A549 (cell line): ENCODE results near the gene ATP5PO. TPM values are rescaled to one million over a fixed set of nuclear protein-coding genes. Genes with fewer than 3 reads are reported as not detected.

Experiments
- ATAC-seq, 2 experiments: fragments of 200-7000 bp in 1 of 2; fragments of >200 bp in 1 of 2; cut with Nextera tagmentation in 1 of 2; cut with Tn5 transposase in 1 of 2; 3 replicates each; pipeline versions ENCODE4 v1.8.0 to v1.9.1; 2018 to 2020; ENCODE audit warnings: mild to moderate bottlenecking in 1 of 2, moderate library complexity in 1 of 2
- CTCF ChIA-PET: fragments of 300-600 bp; sonication (Branson Sonifier 250); formaldehyde crosslinking; extraction: SDS; loops from one replicate; lab custom pipeline; 2021; ENCODE audit warnings: antibody characterized with exemption, inconsistent platforms; lab: Yijun Ruan, JAX
- POLR2A ChIA-PET: fragments of 350-600 bp; formaldehyde crosslinking; extraction: SDS; loops from one replicate; lab custom pipeline; 2021; ENCODE audit warnings: antibody characterized with exemption, inconsistent platforms; lab: Yijun Ruan, JAX
- DNase-seq, 2 experiments: peaks; one replicate each; pipeline versions ENCODE4 v3.0.0 to v3.0.0-alpha.2; 2011 to 2016; ENCODE audit warnings: low read depth in 1 of 2, low spot score in 1 of 2
- FAIRE-seq: peaks from 2 replicates; lab custom pipeline; 2011; peaks lifted over from hg19 to GRCh38; lab: Jason Lieb, UNC
- H3K27ac ChIP-seq, 2 experiments: fragments of >200 bp; sonication (Bioruptor Twin); formaldehyde crosslinking; 3 replicates each; pipeline ENCODE4 v1.5.1; 2016 to 2017
- H3K4me1 ChIP-seq: fragments of >200 bp; sonication (Bioruptor Twin); formaldehyde crosslinking; 3 replicates; pipeline ENCODE4 v1.6.1; 2016
- H3K4me2 ChIP-seq: fragments of >200 bp; sonication (Bioruptor Twin); formaldehyde crosslinking; 3 replicates; pipeline ENCODE4 v1.6.1; 2016
- H3K4me3 ChIP-seq: fragments of >200 bp; sonication (Bioruptor Twin); formaldehyde crosslinking; 3 replicates; pipeline ENCODE4 v1.5.1; 2016
- H3K9me3 ChIP-seq: fragments of >200 bp; sonication (Bioruptor Twin); formaldehyde crosslinking; 3 replicates; pipeline ENCODE4 v1.6.1; 2016
- ATOH8 ChIP-seq: fragments of 250-450 bp; sonication (Bioruptor Pico); IDR thresholded peaks from 2 replicates; pipeline ENCODE4 v1.5.0; 2020; ENCODE audit warnings: low read depth, mild to moderate bottlenecking, moderate library complexity
- BCL3 ChIP-seq: fragments of >200 bp; sonication (Bioruptor Twin); formaldehyde crosslinking; IDR thresholded peaks from 3 replicates; pipeline ENCODE4 v1.6.1; 2016
- BHLHE40 ChIP-seq: IDR thresholded peaks from 2 replicates; pipeline ENCODE4 v1.6.1; 2012; ENCODE audit warnings: low read depth, low read length, inconsistent platforms
- CTCF ChIP-seq: fragments of >200 bp; sonication (Bioruptor Twin); formaldehyde crosslinking; IDR thresholded peaks from 3 replicates; pipeline ENCODE4 v1.5.1; 2016
- EHMT2 ChIP-seq: fragments of 200-600 bp; sonication (generic); IDR thresholded peaks from 2 replicates; pipeline ENCODE4 v1.6.1; 2016; ENCODE audit warnings: antibody characterized with exemption, low read depth, mild to moderate bottlenecking, moderate library complexity
- ELK1 ChIP-seq: fragments of 150-350 bp; IDR thresholded peaks from 2 replicates; pipeline ENCODE4 v1.6.1; 2014; ENCODE audit warnings: low read depth, mild to moderate bottlenecking, low read length
- FOSB ChIP-seq: fragments of 250-450 bp; sonication (Bioruptor Pico); IDR thresholded peaks from 2 replicates; pipeline ENCODE4 v1.5.0; 2020; ENCODE audit warnings: mild to moderate bottlenecking, moderate library complexity
- FOSL2 ChIP-seq, 2 experiments: fragments of 450-650 bp in 1 of 2; fragments of >200 bp in 1 of 2; sonication (Bioruptor Twin) in 1 of 2; formaldehyde crosslinking; IDR thresholded peaks; 2 replicates each; pipeline versions ENCODE4 v1.5.0 to v1.6.1; 2016 to 2020; ENCODE audit warnings: mild to moderate bottlenecking in 1 of 2, moderate library complexity in 1 of 2
- FOXS1 ChIP-seq: fragments of 250-450 bp; sonication (Bioruptor Pico); IDR thresholded peaks from 2 replicates; pipeline ENCODE4 v1.5.0; 2020; ENCODE audit warnings: mild to moderate bottlenecking, moderate library complexity
- JUNB ChIP-seq: fragments of >200 bp; sonication (Bioruptor Twin); formaldehyde crosslinking; IDR thresholded peaks from 2 replicates; pipeline ENCODE4 v1.6.1; 2016
- MAX ChIP-seq: IDR thresholded peaks from 2 replicates; pipeline ENCODE4 v1.6.1; 2012
- PHF8 ChIP-seq: fragments of 200-600 bp; sonication (generic); IDR thresholded peaks from 2 replicates; pipeline ENCODE4 v1.6.1; 2016; ENCODE audit warnings: low read depth, mild to moderate bottlenecking, antibody characterized with exemption, moderate library complexity, borderline replicate concordance
- POLR2A ChIP-seq: IDR thresholded peaks from 2 replicates; pipeline ENCODE4 v1.6.1; 2012; ENCODE audit warnings: mild to moderate bottlenecking, low read length
- POLR2AphosphoS2 ChIP-seq: conservative IDR thresholded peaks from 2 replicates; pipeline ENCODE4 v1.6.1; 2012; ENCODE audit warnings: low read length, improper control_type of control experiment, inconsistent platforms
- RCOR1 ChIP-seq: fragments of 150-350 bp; IDR thresholded peaks from 2 replicates; pipeline ENCODE4 v1.6.1; 2014; ENCODE audit warnings: antibody characterized with exemption, low read length, low read depth
- RNF2 ChIP-seq: fragments of 200-600 bp; sonication (generic); IDR thresholded peaks from 2 replicates; pipeline ENCODE4 v1.6.1; 2016; ENCODE audit warnings: low read depth, mild to moderate bottlenecking, antibody characterized with exemption, moderate library complexity, borderline replicate concordance
- SMC3 ChIP-seq: fragments of >200 bp; sonication (Bioruptor Twin); formaldehyde crosslinking; IDR thresholded peaks from 3 replicates; pipeline ENCODE4 v1.6.1; 2018; ENCODE audit warnings: inconsistent platforms
- SREBF2 ChIP-seq: fragments of 450-650 bp; IDR thresholded peaks from 2 replicates; pipeline ENCODE4 v1.6.1; 2014; ENCODE audit warnings: mild to moderate bottlenecking, moderate library complexity
- ZC3H11A ChIP-seq: fragments of 450-650 bp; IDR thresholded peaks from 2 replicates; pipeline ENCODE4 v1.6.1; 2014; ENCODE audit warnings: antibody characterized with exemption, mild to moderate bottlenecking
- WGBS: methylation state at CpG from one replicate; pipeline ENCODE4 v1.1.6; 2017; ENCODE audit errors: missing lambda C conversion rate; 5-methylcytosine and 5-hydroxymethylcytosine counted together
- polyA plus RNA-seq, 4 experiments: library from polyadenylated mRNA; depleted of rRNA in 3 of 4; stranded (reverse); fragments of >200 nt; fragmentation: RNase III in 1 of 4; extraction: RNeasy Plus Mini Kit Qiagen cat#74134 plus additional on column Dnase treatment in 1 of 4; gene quantifications; 2 replicates in 3 of 4; 3 replicates in 1 of 4; pipeline ENCODE4 v1.2.3, GENCODE V29; 2011 to 2017

Gene ATP5PO
- polyA plus RNA-seq, 2 of the 4 experiments (the other 2 are of a cell fraction): 143 to 252 TPM

GRCh38 chr21:33963848-33964555, 48.4 kb upstream of the ATP5PO start:
- TF ChIP-seq BHLHE40 (no peak), ZC3H11A (no peak)
- TF ChIP-seq, all 56 proteins: peak for 0
- no peak overlapping the region for H3K4me3 ChIP-seq
- DNase-seq (no peak), FAIRE-seq (no peak), ATAC-seq (no peak)
- H3K9me3 ChIP-seq: peaks cover 3% of the 10 kb centered on the region; the same call in 1 of the 3 replicates
- H3K4me2 ChIP-seq: no peak overlapping the region
- ChIA-PET CTCF (interaction anchor here (0.6 to 1.2 kb wide), 2 partner anchors 24 to 40 kb away, joined by 3 read pairs; no protein-coding TSS in a partner anchor), POLR2A (interaction anchor here (0.6 kb wide), 1 partner anchor 24 kb away, joined by 5 read pairs; no protein-coding TSS in a partner anchor)
- H3K4me1 ChIP-seq: peaks cover 10% of the 10 kb centered on the region
- 47% methylated on average over 5 of the region's 5 CpGs for WGBS
- H3K27ac ChIP-seq: no peak overlapping the region

GRCh38 chr21:33962290-33962689, 46.7 kb upstream of the ATP5PO start:
- peaks cover 3% of the 10 kb centered on the region; the same call in 1 of the 3 replicates for H3K9me3 ChIP-seq
- ChIA-PET CTCF (no interaction called here), POLR2A (no interaction called here)
- no peak for DNase-seq
- H3K4me1 ChIP-seq: no peaks in the 10 kb centered on the region
- TF ChIP-seq SMC3 (no peak), FOSB (CRISPR knock-in tag) (no peak), SREBF2 (no peak), JUNB (no peak), MAX (no peak), RCOR1 (no peak), BCL3 (no peak), CTCF (no peak), ATOH8 (no peak), EHMT2 (no peak), POLR2AphosphoS2 (no peak), FOSL2 (IDR thresholded peaks at IDR 0.05) (no peak), FOSL2 (CRISPR knock-in tag; IDR thresholded peaks at IDR 0.05) (no peak), ELK1 (no peak)
- no peak for FAIRE-seq
- no peak overlapping the region for H3K4me3 ChIP-seq
- no peak overlapping the region for H3K27ac ChIP-seq
- WGBS: 63% methylated on average over 6 of the region's 6 CpGs
- no peak for ATAC-seq
- no peak overlapping the region for H3K4me2 ChIP-seq

GRCh38 chr21:33961061-33961460, 45.5 kb upstream of the ATP5PO start:
- Histone ChIP-seq H3K27ac (no peak overlapping the region), H3K4me3 (no peak overlapping the region), H3K9me3 (peaks cover 3% of the 10 kb centered on the region; the same call in 1 of the 3 replicates), H3K4me2 (no peak overlapping the region), H3K4me1 (no peaks in the 10 kb centered on the region)
- TF ChIP-seq RNF2: no peak
- TF ChIP-seq POLR2A: no peak
- TF ChIP-seq MAX: no peak
- TF ChIP-seq PHF8: no peak
- no peak for TF ChIP-seq FOXS1
- WGBS: 56% methylated on average over 6 of the region's 6 CpGs
- DNase-seq: no peak
- POLR2A ChIA-PET: no interaction called here
- CTCF ChIA-PET: no interaction called here
- no peak for FAIRE-seq
- ATAC-seq: no peak
